Stimulated activated naive CD8-positive, alpha-beta T cell treated with anti-CD3 and anti-CD28 coated beads, Interleukin-15, amount 100 ng/mL, for 72 hours (primary cell): ENCODE data around the gene CEP83.
A peak's percentile ranks its signal among the peaks of the same experiment; 100 is the strongest.
"Not testable (repeated sequence)": the region's sequence is repeated elsewhere in the genome, so short reads cannot be mapped to it uniquely, and the experiment has no call there.

Experiments
- ATAC-seq: fragments of 150-1000 bp; cut with Tn5 transposase; 2 replicates; pipeline ENCODE4 v1.10.0; 2021; ENCODE audit warnings: mild to moderate bottlenecking, moderate library complexity
- DNase-seq, 2 donors: peaks; one replicate each; pipeline ENCODE4 v3.0.0; 2021 to 2022
- H3K27ac Mint-ChIP-seq, 2 donors: one replicate each; pipeline ENCODE4 v1.8.0; 2022; ENCODE audit warnings: mild to moderate bottlenecking in 2 of 2, mixed read lengths in 2 of 2, moderate library complexity in 2 of 2
- H3K27me3 Mint-ChIP-seq: one replicate; pipeline ENCODE4 v1.8.0; 2022; ENCODE audit warnings: mixed read lengths
- H3K4me1 Mint-ChIP-seq: one replicate; pipeline ENCODE4 v1.8.0; 2022; ENCODE audit warnings: mild to moderate bottlenecking, mixed read lengths
- H3K4me3 Mint-ChIP-seq, 2 donors: one replicate each; pipeline ENCODE4 v1.8.0; 2022; ENCODE audit warnings: mild to moderate bottlenecking in 2 of 2, mixed read lengths in 2 of 2, moderate library complexity in 1 of 2
- H3K9me3 Mint-ChIP-seq, 2 donors: one replicate each; pipeline ENCODE4 v1.8.0; 2022; ENCODE audit warnings: mixed read lengths in 2 of 2

CEP83 gene

GRCh38 chr12:94457311-94457710, 2.4 kb downstream of the CEP83 start:
- Mint-ChIP-seq H3K9me3 (peaks cover 5 to 9% of the 10 kb centered on the region in 2 donors), H3K27ac (peak overlapping the region; percentile 57 to 74), H3K4me3 (peak overlapping the region; percentile 68 to 83), H3K27me3 (peaks cover 9% of the 10 kb centered on the region), H3K4me1 (peaks cover 43% of the 10 kb centered on the region)
- ATAC-seq (no peak), DNase-seq (no peak)

GRCh38 chr12:94454318-94454717, 5.3 kb downstream of the CEP83 start:
- not testable (repeated sequence) for H3K9me3 Mint-ChIP-seq, DNase-seq, H3K27me3 Mint-ChIP-seq, ATAC-seq, H3K4me3 Mint-ChIP-seq, H3K27ac Mint-ChIP-seq
- peaks cover 38% of the 10 kb centered on the region for H3K4me1 Mint-ChIP-seq

- peaks cover 14% of the 10 kb centered on the region for H3K4me1 Mint-ChIP-seq
- no peaks in the 10 kb centered on the region for H3K27me3 Mint-ChIP-seq
- DNase-seq (no peak), ATAC-seq (no peak)
- H3K4me3 Mint-ChIP-seq = no peak overlapping the region
- no peak overlapping the region for H3K27ac Mint-ChIP-seq
- H3K9me3 Mint-ChIP-seq = peaks cover 8 to 17% of the 10 kb centered on the region in 2 donors
Measured at GRCh38 chr12:94445662-94446061, 14.0 kb downstream of the CEP83 start.

- H3K4me1 Mint-ChIP-seq = peaks cover 33% of the 10 kb centered on the region
- no peak overlapping the region for H3K27ac Mint-ChIP-seq
- peaks cover 14 to 26% of the 10 kb centered on the region in 2 donors for H3K9me3 Mint-ChIP-seq
- ATAC-seq (no peak), DNase-seq (no peak)
- H3K4me3 Mint-ChIP-seq = no peak overlapping the region
- H3K27me3 Mint-ChIP-seq = no peaks in the 10 kb centered on the region
Measured at GRCh38 chr12:94437303-94437702, 22.4 kb downstream of the CEP83 start.

- DNase-seq (no peak), ATAC-seq (no peak)
- Mint-ChIP-seq H3K27me3 (no peaks in the 10 kb centered on the region), H3K4me3 (peak overlapping the region; percentile 15 to 56), H3K27ac (peak overlapping the region in 1 of 2 donors; percentile 15), H3K9me3 (peaks cover 16 to 36% of the 10 kb centered on the region in 2 donors), H3K4me1 (peaks cover 40% of the 10 kb centered on the region)
Measured at GRCh38 chr12:94435511-94435927, 24.1 kb downstream of the CEP83 start.

GRCh38 chr12:94434171-94434570, 25.5 kb downstream of the CEP83 start:
- H3K27me3 Mint-ChIP-seq = no peaks in the 10 kb centered on the region
- no peak for ATAC-seq
- peaks cover 12 to 33% of the 10 kb centered on the region in 2 donors for H3K9me3 Mint-ChIP-seq
- H3K27ac Mint-ChIP-seq = peak overlapping the region in 1 of 2 donors; percentile 10
- H3K4me1 Mint-ChIP-seq = peaks cover 44% of the 10 kb centered on the region
- H3K4me3 Mint-ChIP-seq = no peak overlapping the region
- DNase-seq = no peak

- ATAC-seq = no peak
- H3K4me1 Mint-ChIP-seq = peaks cover 44% of the 10 kb centered on the region
- peak overlapping the region in 1 of 2 donors; percentile 10 for H3K27ac Mint-ChIP-seq
Measured at GRCh38 chr12:94433744-94434143, 25.9 kb downstream of the CEP83 start.

GRCh38 chr12:94430304-94430703, 29.4 kb downstream of the CEP83 start:
- no peak overlapping the region for H3K27ac Mint-ChIP-seq
- no peak overlapping the region for H3K4me3 Mint-ChIP-seq
- no peak for DNase-seq
- H3K4me1 Mint-ChIP-seq = peaks cover 39% of the 10 kb centered on the region
- no peaks in the 10 kb centered on the region for H3K27me3 Mint-ChIP-seq
- peaks cover 20 to 23% of the 10 kb centered on the region in 2 donors for H3K9me3 Mint-ChIP-seq
- no peak for ATAC-seq

More at GRCh38 chr12:94433744-94434143, 25.9 kb downstream of the CEP83 start:
- DNase-seq = no peak
- Mint-ChIP-seq H3K9me3 (peaks cover 12 to 29% of the 10 kb centered on the region in 2 donors), H3K27me3 (no peaks in the 10 kb centered on the region), H3K4me3 (no peak overlapping the region)

- H3K27me3 Mint-ChIP-seq = no peaks in the 10 kb centered on the region
- ATAC-seq = peak; percentile 76
- peak in 1 of 2 donors; percentile 37 for DNase-seq
- H3K27ac Mint-ChIP-seq = no peak overlapping the region
- H3K4me3 Mint-ChIP-seq = no peak overlapping the region
- peaks cover 33% of the 10 kb centered on the region for H3K4me1 Mint-ChIP-seq
- H3K9me3 Mint-ChIP-seq = peaks cover 23 to 29% of the 10 kb centered on the region in 2 donors
Measured at GRCh38 chr12:94429633-94430032, 30.0 kb downstream of the CEP83 start.

- peaks cover 24 to 34% of the 10 kb centered on the region in 2 donors for H3K9me3 Mint-ChIP-seq
- peaks cover 33% of the 10 kb centered on the region for H3K4me1 Mint-ChIP-seq
- H3K27ac Mint-ChIP-seq = peak overlapping the region in 1 of 2 donors; percentile 72
- DNase-seq (no peak), ATAC-seq (peak; percentile 14)
- no peak overlapping the region for H3K4me3 Mint-ChIP-seq
- H3K27me3 Mint-ChIP-seq = no peaks in the 10 kb centered on the region
Measured at GRCh38 chr12:94429191-94429590, 30.5 kb downstream of the CEP83 start.

- H3K4me1 Mint-ChIP-seq = peaks cover 33% of the 10 kb centered on the region
- ATAC-seq (peak; percentile 87), DNase-seq (no peak)
- no peaks in the 10 kb centered on the region for H3K27me3 Mint-ChIP-seq
- peak overlapping the region; percentile 43 to 54 for H3K27ac Mint-ChIP-seq
- H3K4me3 Mint-ChIP-seq = peak overlapping the region; percentile 52 to 60
- H3K9me3 Mint-ChIP-seq = peaks cover 33 to 42% of the 10 kb centered on the region in 2 donors
Measured at GRCh38 chr12:94427501-94428381, 31.9 kb downstream of the CEP83 start.

- Mint-ChIP-seq H3K9me3 (peaks cover 43 to 49% of the 10 kb centered on the region in 2 donors), H3K4me3 (no peak overlapping the region), H3K4me1 (peaks cover 31% of the 10 kb centered on the region), H3K27me3 (no peaks in the 10 kb centered on the region), H3K27ac (no peak overlapping the region)
- ATAC-seq (no peak), DNase-seq (no peak)
Measured at GRCh38 chr12:94426049-94426448, 33.6 kb downstream of the CEP83 start.

GRCh38 chr12:94424830-94425229, 34.8 kb downstream of the CEP83 start:
- Mint-ChIP-seq H3K9me3 (peaks cover 35 to 36% of the 10 kb centered on the region in 2 donors), H3K4me1 (peaks cover 21% of the 10 kb centered on the region), H3K4me3 (peak overlapping the region in 1 of 2 donors; percentile 59)
- not testable (repeated sequence) for ATAC-seq, H3K27me3 Mint-ChIP-seq, H3K27ac Mint-ChIP-seq, DNase-seq

- Mint-ChIP-seq H3K4me1 (no peaks in the 10 kb centered on the region), H3K27me3 (no peaks in the 10 kb centered on the region), H3K27ac (no peak overlapping the region), H3K4me3 (no peak overlapping the region), H3K9me3 (peaks cover 45 to 51% of the 10 kb centered on the region in 2 donors)
- ATAC-seq (no peak), DNase-seq (no peak)
Measured at GRCh38 chr12:94421868-94422740, 37.6 kb downstream of the CEP83 start.

- peaks cover 28 to 30% of the 10 kb centered on the region in 2 donors for H3K9me3 Mint-ChIP-seq
- H3K4me3 Mint-ChIP-seq = no peak overlapping the region
- no peaks in the 10 kb centered on the region for H3K4me1 Mint-ChIP-seq
- H3K27ac Mint-ChIP-seq = no peak overlapping the region
- H3K27me3 Mint-ChIP-seq = no peaks in the 10 kb centered on the region
- ATAC-seq (no peak), DNase-seq (no peak)
Measured at GRCh38 chr12:94418517-94418916, 41.1 kb downstream of the CEP83 start.
